Karpas-422 (cell line): ENCODE data around the gene GRM7. TPM values are rescaled to one million over a fixed set of nuclear protein-coding genes. Genes with fewer than 3 reads are reported as not detected.

Experiments used
- DNase-seq: peaks from one replicate; pipeline ENCODE4 v3.0.0-alpha.2; 2015
- H2AFZ ChIP-seq: fragments of 200-600 bp; sonication (generic); 2 replicates; pipeline ENCODE4 v1.6.1; 2014; ENCODE audit warnings: antibody characterized with exemption, low read length, mixed read lengths
- H3K27ac ChIP-seq: fragments of 200-600 bp; sonication (generic); 2 replicates; pipeline ENCODE4 v1.5.1; 2014; ENCODE audit warnings: mild to moderate bottlenecking, low read length, moderate library complexity
- H3K27me3 ChIP-seq: fragments of 200-600 bp; sonication (generic); 2 replicates; pipeline ENCODE4 v1.6.1; 2014; ENCODE audit warnings: low read length, mixed read lengths
- H3K36me3 ChIP-seq: fragments of 200-600 bp; sonication (generic); 2 replicates; pipeline ENCODE4 v1.6.1; 2014; ENCODE audit warnings: low read length, mixed read lengths; ENCODE audit not compliant: insufficient read depth
- H3K4me1 ChIP-seq: fragments of 200-600 bp; sonication (generic); 2 replicates; pipeline ENCODE4 v1.6.1; 2014; ENCODE audit warnings: mild to moderate bottlenecking, low read length, mixed read lengths
- H3K4me2 ChIP-seq: fragments of 200-600 bp; sonication (generic); 2 replicates; pipeline ENCODE4 v1.6.1; 2014; ENCODE audit warnings: low read length, low read depth, mild to moderate bottlenecking; ENCODE audit not compliant: poor library complexity, severe bottlenecking
- H3K4me3 ChIP-seq: fragments of 200-600 bp; sonication (generic); 2 replicates; pipeline ENCODE4 v1.5.1; 2014; ENCODE audit warnings: mild to moderate bottlenecking, antibody characterized with exemption, low read length, mixed read lengths
- H3K79me2 ChIP-seq: fragments of 200-600 bp; sonication (generic); 2 replicates; pipeline ENCODE4 v1.6.1; 2014; ENCODE audit warnings: mild to moderate bottlenecking, low read length, mixed read lengths
- H3K9ac ChIP-seq: fragments of 200-600 bp; sonication (generic); 2 replicates; pipeline ENCODE4 v1.6.0; 2014; ENCODE audit warnings: low read length
- H3K9me2 ChIP-seq: fragments of 200-600 bp; sonication (generic), shearing (Covaris generic); replicated peaks from 2 replicates; pipeline ENCODE4 v1.6.0; 2014; ENCODE audit warnings: mild to moderate bottlenecking, low read length, moderate library complexity; ENCODE audit not compliant: insufficient read depth
- H3K9me3 ChIP-seq: fragments of 300-700, 200-600 bp; sonication (generic); 2 replicates; pipeline ENCODE4 v1.6.1; 2014; ENCODE audit warnings: low read length, mixed read lengths
- H4K20me1 ChIP-seq: fragments of 200-600 bp; sonication (generic); 2 replicates; pipeline ENCODE4 v1.6.1; 2014; ENCODE audit warnings: mild to moderate bottlenecking, antibody characterized with exemption, low read length, low read depth; ENCODE audit not compliant: insufficient read depth
- total RNA-seq: library from RNA; depleted of rRNA; stranded (reverse); fragments of >200 nt; shearing (Covaris generic); gene quantifications from 2 replicates; pipeline ENCODE4 v1.2.3, GENCODE V29; 2014; ENCODE audit warnings: low replicate concordance

The GRM7 gene
- total RNA-seq, 1 experiment from 2014 or later, result not detected

DNA sequence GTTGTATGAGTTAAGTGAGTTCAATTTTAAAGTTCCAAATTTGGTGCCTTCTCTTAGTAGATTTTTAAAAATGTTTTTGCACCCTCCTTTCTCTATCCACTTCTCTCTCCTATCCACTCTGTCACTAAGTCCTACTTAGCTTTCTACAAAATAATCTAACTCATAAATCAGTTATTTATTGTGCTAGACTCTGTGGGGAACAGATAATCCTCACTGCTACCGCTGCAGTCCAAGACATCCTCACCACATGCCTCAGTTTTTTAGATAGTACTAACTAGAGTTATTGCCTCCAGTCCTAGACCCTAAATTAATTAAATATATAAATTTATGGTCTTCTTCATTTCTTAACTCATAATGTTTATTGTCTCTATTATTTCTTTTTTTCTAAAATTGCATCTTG, 576.3 kb downstream of the GRM7 start:
- Histone ChIP-seq H3K27ac (no peak overlapping the region), H3K9me3 (peaks cover 10% of the 10 kb centered on the region; the same call in 1 of the 2 replicates), H3K4me3 (no peak overlapping the region), H3K79me2 (no peaks in the 10 kb centered on the region), H2AFZ (no peak overlapping the region), H3K27me3 (no peaks in the 10 kb centered on the region), H3K4me1 (no peaks in the 10 kb centered on the region), H3K4me2 (no peak overlapping the region), H3K9ac (no peak overlapping the region), H3K36me3 (no peaks in the 10 kb centered on the region), H4K20me1 (no peaks in the 10 kb centered on the region), H3K9me2 (no peaks in the 10 kb centered on the region)
- DNase-seq, result no peak

DNA sequence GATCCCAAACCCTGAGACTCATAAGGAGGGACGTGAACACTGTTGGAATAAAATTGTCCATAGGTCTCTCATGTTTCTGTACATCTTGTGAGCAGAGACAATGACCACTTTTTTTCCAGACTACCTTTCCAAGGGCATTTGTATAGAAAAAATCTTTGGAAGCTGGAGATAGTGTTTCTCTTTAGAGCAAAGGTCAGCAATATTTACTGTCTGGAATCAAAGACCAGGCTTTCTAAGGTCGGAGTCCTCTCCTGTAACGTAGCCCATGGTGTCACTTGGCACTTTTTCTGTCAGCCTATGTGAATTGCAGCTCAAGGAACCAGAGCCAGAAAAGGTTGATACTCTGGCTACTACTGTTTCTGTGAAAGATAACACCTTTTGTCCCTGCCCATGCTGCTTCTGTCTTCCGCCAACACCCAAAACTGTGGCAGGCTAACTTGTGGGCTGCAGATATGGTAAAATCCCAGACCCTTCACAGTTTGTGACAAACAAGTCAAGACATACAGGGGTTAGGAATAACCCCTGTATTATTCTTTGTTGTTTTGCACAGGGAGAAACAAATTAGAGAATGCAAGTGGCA, 578.3 kb downstream of the GRM7 start:
- no peak overlapping the region for H2AFZ ChIP-seq
- DNase-seq, result no peak
- no peaks in the 10 kb centered on the region for H4K20me1 ChIP-seq
- no peak overlapping the region for H3K4me2 ChIP-seq
- peaks cover 15% of the 10 kb centered on the region for H3K9me3 ChIP-seq
- H3K27ac ChIP-seq, result no peak overlapping the region
- H3K4me3 ChIP-seq, result no peak overlapping the region
- H3K79me2 ChIP-seq, result no peaks in the 10 kb centered on the region
- no peaks in the 10 kb centered on the region for H3K36me3 ChIP-seq
- H3K4me1 ChIP-seq, result no peaks in the 10 kb centered on the region
- H3K9ac ChIP-seq, result no peak overlapping the region
- H3K27me3 ChIP-seq, result no peaks in the 10 kb centered on the region
- no peaks in the 10 kb centered on the region for H3K9me2 ChIP-seq

DNA sequence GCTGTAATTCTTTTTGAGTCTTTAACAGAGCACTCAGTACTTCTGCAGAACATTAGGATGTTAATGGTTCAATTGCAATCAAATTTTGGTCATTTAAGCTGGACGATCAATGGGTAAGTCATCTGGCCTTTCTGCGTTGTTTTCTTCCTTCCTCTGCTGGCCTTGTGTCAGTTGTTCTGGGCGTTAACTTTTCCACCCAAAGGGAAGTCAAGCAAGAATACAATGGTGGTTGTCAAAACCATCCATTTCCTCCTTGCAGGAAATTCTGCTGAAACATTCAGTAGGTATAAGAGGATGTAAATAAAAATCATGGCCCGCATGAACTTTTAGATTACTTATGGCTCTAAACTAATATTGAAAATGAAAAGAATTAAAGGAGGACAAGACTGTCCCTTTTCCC, 584.0 kb downstream of the GRM7 start:
- H2AFZ ChIP-seq, result no peak overlapping the region
- no peaks in the 10 kb centered on the region for H4K20me1 ChIP-seq

DNA sequence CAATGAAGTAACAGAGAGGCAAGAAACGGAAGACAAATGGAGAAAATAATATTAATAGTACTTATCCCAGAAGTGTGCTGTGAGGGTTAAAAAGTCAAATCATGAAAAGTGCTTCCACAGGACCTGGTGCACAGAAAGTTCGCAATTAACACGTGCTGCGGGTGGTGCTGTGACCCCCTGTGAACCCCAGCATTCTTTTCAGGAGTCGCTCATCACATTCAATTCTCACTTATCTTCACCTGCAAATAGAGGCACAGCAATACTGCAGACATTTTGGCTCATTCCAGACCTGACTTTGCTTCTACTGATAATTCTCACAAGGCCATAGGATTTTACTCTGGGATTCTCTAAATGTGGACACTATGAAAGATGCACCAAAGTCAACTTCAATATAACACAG, 584.4 kb downstream of the GRM7 start:
- Histone ChIP-seq H3K9me2 (no peaks in the 10 kb centered on the region), H3K4me1 (no peaks in the 10 kb centered on the region), H3K79me2 (no peaks in the 10 kb centered on the region), H3K4me3 (no peak overlapping the region), H3K4me2 (no peak overlapping the region), H4K20me1 (no peaks in the 10 kb centered on the region), H3K27ac (no peak overlapping the region), H3K9ac (no peak overlapping the region), H3K9me3 (peaks cover 15% of the 10 kb centered on the region), H3K27me3 (no peaks in the 10 kb centered on the region), H2AFZ (no peak overlapping the region), H3K36me3 (no peaks in the 10 kb centered on the region)
- DNase-seq, result no peak

More for the DNA sequence above, 584.0 kb downstream of the GRM7 start:
- Histone ChIP-seq H3K27me3 (no peaks in the 10 kb centered on the region), H3K9me2 (no peaks in the 10 kb centered on the region), H3K4me2 (no peak overlapping the region), H3K79me2 (no peaks in the 10 kb centered on the region), H3K9me3 (peaks cover 15% of the 10 kb centered on the region), H3K9ac (no peak overlapping the region), H3K4me1 (no peaks in the 10 kb centered on the region), H3K27ac (no peak overlapping the region), H3K36me3 (no peaks in the 10 kb centered on the region), H3K4me3 (no peak overlapping the region)
- no peak for DNase-seq

DNA sequence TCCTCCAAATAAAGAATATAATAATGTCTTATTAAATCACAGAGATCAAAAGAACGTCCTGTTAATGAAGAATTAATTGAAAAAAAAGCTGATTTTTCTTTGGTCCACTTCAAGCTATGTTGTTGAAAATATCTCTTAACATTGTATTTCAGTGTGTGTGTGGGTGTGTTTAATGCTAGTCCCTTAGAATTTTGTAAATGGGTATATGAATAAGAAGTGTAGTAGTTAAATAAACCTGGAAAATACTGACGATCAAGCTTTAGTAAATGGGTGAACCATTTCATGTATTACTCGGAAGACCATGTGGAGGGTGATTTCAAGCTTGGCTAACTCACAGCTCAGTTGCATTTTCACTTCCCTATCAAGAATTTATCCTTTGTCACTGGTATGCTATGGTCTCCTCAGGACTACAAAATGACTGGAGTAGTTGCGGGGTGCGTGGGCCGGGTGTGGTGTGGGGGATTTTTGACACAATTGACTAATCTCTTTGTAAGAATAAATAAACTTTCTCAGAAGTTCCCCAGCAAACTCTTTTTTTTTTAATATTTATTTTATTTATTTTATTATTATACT, 586.4 kb downstream of the GRM7 start:
- no peaks in the 10 kb centered on the region for H3K27me3 ChIP-seq
- H3K4me2 ChIP-seq, result no peak overlapping the region
- peaks cover 13% of the 10 kb centered on the region for H3K9me3 ChIP-seq
- H3K9me2 ChIP-seq, result no peaks in the 10 kb centered on the region
- no peak overlapping the region for H3K4me3 ChIP-seq
- H3K9ac ChIP-seq, result no peak overlapping the region
- H3K4me1 ChIP-seq, result no peaks in the 10 kb centered on the region
- H4K20me1 ChIP-seq, result no peaks in the 10 kb centered on the region
- DNase-seq, result no peak
- H2AFZ ChIP-seq, result no peak overlapping the region
- H3K36me3 ChIP-seq, result no peaks in the 10 kb centered on the region
- H3K27ac ChIP-seq, result no peak overlapping the region
- H3K79me2 ChIP-seq, result no peaks in the 10 kb centered on the region

DNA sequence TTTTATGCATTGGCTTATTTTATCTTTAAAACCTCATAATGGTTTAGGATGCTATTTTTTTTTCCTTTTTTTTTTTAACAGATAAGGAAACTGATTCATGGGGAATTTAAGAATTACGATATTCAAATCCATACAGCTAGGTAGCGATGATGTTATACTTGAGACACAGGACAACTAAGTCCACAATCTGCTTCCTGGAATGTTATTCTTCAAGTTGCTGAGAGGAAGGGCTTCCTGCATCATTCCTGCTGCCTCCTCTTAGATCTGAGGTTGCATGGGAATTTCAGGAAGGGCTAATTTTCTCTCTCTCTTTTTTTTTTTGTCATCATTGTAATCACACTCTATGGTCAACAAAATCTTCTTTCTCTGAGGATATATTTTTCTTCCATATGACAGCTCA, 595.5 kb downstream of the GRM7 start:
- Histone ChIP-seq H3K27ac (no peak overlapping the region), H3K4me2 (no peak overlapping the region), H2AFZ (no peak overlapping the region), H3K4me3 (no peak overlapping the region), H3K9ac (no peak overlapping the region), H4K20me1 (no peaks in the 10 kb centered on the region), H3K4me1 (no peaks in the 10 kb centered on the region), H3K9me2 (no peaks in the 10 kb centered on the region), H3K27me3 (no peaks in the 10 kb centered on the region), H3K79me2 (no peaks in the 10 kb centered on the region), H3K36me3 (no peaks in the 10 kb centered on the region), H3K9me3 (peaks cover 10% of the 10 kb centered on the region; the same call in 1 of the 2 replicates)
- DNase-seq, result no peak

DNA sequence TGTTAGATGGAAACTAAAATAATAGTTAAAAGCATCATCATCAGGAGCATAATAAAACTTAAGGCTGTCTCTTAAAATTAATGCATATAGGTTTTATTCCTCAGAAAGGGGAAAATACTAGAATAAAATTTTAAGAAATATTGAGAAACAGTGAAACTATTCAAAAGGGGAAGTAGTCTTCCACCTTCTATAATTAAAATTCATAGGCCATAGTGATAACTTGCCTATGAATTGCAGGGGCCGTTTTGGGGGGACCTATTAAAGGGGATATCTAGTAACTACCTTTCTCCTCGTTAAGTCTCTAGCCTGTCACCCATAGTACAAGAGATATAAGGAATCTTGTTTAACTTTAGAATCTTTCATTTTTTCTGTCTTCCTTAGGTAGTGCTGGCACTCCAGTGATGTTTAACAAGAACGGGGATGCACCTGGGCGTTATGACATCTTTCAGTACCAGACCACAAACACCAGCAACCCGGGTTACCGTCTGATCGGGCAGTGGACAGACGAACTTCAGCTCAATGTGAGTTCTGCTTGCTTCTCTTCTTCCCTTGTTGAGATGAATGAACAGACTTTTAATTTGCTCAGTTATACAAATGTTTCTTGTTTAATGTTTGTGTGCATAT, 600.4 kb downstream of the GRM7 start:
- H3K4me2 ChIP-seq, result no peak overlapping the region
- DNase-seq, result no peak

DNA sequence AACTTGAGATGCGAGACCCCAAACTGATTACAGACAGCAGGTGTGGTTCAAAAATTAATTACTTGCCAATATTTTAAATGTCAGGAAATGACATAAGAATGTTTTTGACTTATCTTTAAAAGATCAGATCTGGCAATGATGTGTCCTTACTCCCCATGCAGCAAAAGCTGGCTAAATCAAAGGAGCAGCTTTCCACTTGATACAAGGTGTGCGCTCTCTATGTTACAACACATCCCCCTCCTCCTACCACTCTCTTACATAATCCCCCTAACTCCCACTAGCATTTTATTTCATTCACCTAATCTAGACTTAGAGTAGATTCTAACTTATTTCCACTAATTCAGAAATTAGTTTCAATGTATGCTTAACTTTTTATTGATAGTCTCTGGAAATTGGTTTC, 609.0 kb downstream of the GRM7 start:
- no peak overlapping the region for H3K9ac ChIP-seq
- H3K27me3 ChIP-seq, result no peaks in the 10 kb centered on the region

More for the DNA sequence above, 600.4 kb downstream of the GRM7 start:
- no peaks in the 10 kb centered on the region for H3K79me2 ChIP-seq
- H3K4me3 ChIP-seq, result no peak overlapping the region
- H3K4me1 ChIP-seq, result no peaks in the 10 kb centered on the region
- peak overlapping the region; percentile 18; the same call in 1 of the 2 replicates for H2AFZ ChIP-seq
- H3K9me2 ChIP-seq, result no peaks in the 10 kb centered on the region
- no peak overlapping the region for H3K9ac ChIP-seq
- H4K20me1 ChIP-seq, result no peaks in the 10 kb centered on the region
- H3K27me3 ChIP-seq, result no peaks in the 10 kb centered on the region
- H3K27ac ChIP-seq, result no peak overlapping the region
- peaks cover 10% of the 10 kb centered on the region; the same call in 1 of the 2 replicates for H3K9me3 ChIP-seq
- H3K36me3 ChIP-seq, result no peaks in the 10 kb centered on the region

More for the DNA sequence above, 609.0 kb downstream of the GRM7 start:
- Histone ChIP-seq H3K27ac (no peak overlapping the region), H3K9me2 (no peaks in the 10 kb centered on the region), H3K36me3 (no peaks in the 10 kb centered on the region), H3K4me3 (no peak overlapping the region), H3K4me1 (no peaks in the 10 kb centered on the region), H3K79me2 (no peaks in the 10 kb centered on the region), H2AFZ (no peak overlapping the region), H3K4me2 (no peak overlapping the region), H3K9me3 (no peaks in the 10 kb centered on the region; the same call in 1 of the 2 replicates), H4K20me1 (no peaks in the 10 kb centered on the region)
- DNase-seq, result no peak
